Spleen (tissue), 7 donors: ENCODE measurements around the gene SSBP2.

Source experiments
- CTCF ChIP-seq, 11 experiments: fragments of 200-600 bp in 7 of 11; fragments of 450-650 bp in 4 of 11; sonication (generic) in 4 of 11; IDR thresholded peaks in 8 of 11; conservative IDR thresholded peaks in 3 of 11; 1 replicate in 7 of 11; 2 replicates in 4 of 11; pipeline versions ENCODE4 v1.4.0 to v1.8.0; 2016 to 2021; ENCODE audit warnings: antibody characterized with exemption in 11 of 11, inconsistent platforms in 4 of 11, mild to moderate bottlenecking in 1 of 11
- POLR2AphosphoS5 ChIP-seq, 3 donors: sonication (generic); formaldehyde crosslinking; IDR thresholded peaks; one replicate each; pipeline ENCODE4 v1.5.1; 2017; ENCODE audit warnings: antibody characterized with exemption in 3 of 3
- donor health status: DM: no; HTN: no; CAD: no; lungs with moderate emphysema.
- donor health status: DM: no; HTN: no; CAD: no.
- donor health status: DM: no; HTN: no; CAD: no.

GRCh38 chr5:81630684-81631083 is 120.2 kb downstream of the SSBP2 start:
- TF ChIP-seq CTCF (IDR thresholded peaks at IDR 0.05 in 8 of 11, conservative IDR thresholded peaks at IDR 0.05 in 3 of 11) (no peak), POLR2AphosphoS5 (IDR thresholded peaks at IDR 0.05) (no peak)
